HG03558 (cell line): ENCODE measurements around the gene F3.

Source experiments
- ATAC-seq: cut with Tn5 transposase; IDR thresholded peaks from one replicate; pipeline ENCODE4 v1.9.1; 2021; ENCODE audit warnings: moderate number of reproducible peaks; ENCODE audit not compliant: unreplicated experiment; ENCODE audit errors: extremely low read depth

Gene F3

GRCh38 chr1:94479682-94480081 lies 61.9 kb downstream of the F3 start:
- ATAC-seq: no peak
